Hepatocyte (in vitro differentiated cells): ENCODE data around the gene CNTNAP3.
"Not testable (repeated sequence)": the region's sequence is repeated elsewhere in the genome, so short reads cannot be mapped to it uniquely, and the experiment has no call there.

Source experiments
- CTCF ChIP-seq: fragments of 200-600 bp; sonication (generic); IDR thresholded peaks from 2 replicates; pipeline ENCODE4 v1.5.1; 2016; ENCODE audit warnings: antibody characterized with exemption, mild to moderate bottlenecking; ENCODE audit not compliant: poor library complexity
- EZH2 ChIP-seq: fragments of 200-600 bp; sonication (generic); IDR thresholded peaks from 2 replicates; pipeline ENCODE4 v1.6.1; 2016; ENCODE audit warnings: antibody characterized with exemption, mild to moderate bottlenecking, borderline replicate concordance
- EZH2phosphoT487 ChIP-seq: fragments of 200-600 bp; sonication (generic); IDR thresholded peaks from one replicate; pipeline ENCODE4 v1.6.1; 2018; ENCODE audit warnings: antibody characterized with exemption, mild to moderate bottlenecking, low read depth, moderate library complexity; ENCODE audit not compliant: unreplicated experiment, severe bottlenecking

GRCh38 chr9:39242513-39242912 is 45.5 kb downstream of the CNTNAP3 start:
- not testable (repeated sequence) for TF ChIP-seq CTCF, EZH2, EZH2phosphoT487
